ENCODE data around the gene BMS1. TPM values are rescaled to one million over a fixed set of nuclear protein-coding genes. Genes with fewer than 3 reads are reported as not detected.
"Not testable (repeated sequence)": the region's sequence is repeated elsewhere in the genome, so short reads cannot be mapped to it uniquely, and the experiment has no call there.

BMS1 gene
- total RNA-seq, 1 donor from 2014 or later, result 10.4 TPM

GRCh38 chr10:42785759-42786158, 3.2 kb downstream of the BMS1 start:
- H3K4me1 ChIP-seq (ENCODE audit: control insufficient read depth in 3 of 3, insufficient read depth in 3 of 3, low read length in 3 of 3), result peaks cover 8 to 13% (median 13%) of the 10 kb centered on the region in 3 donors
- H3K9ac ChIP-seq (ENCODE audit: low read depth in 1 of 3, low read length in 3 of 3), result no peak overlapping the region
- no peak overlapping the region for H3K4me3 ChIP-seq (ENCODE audit: low read length in 3 of 3)
- H3K36me3 ChIP-seq (ENCODE audit: control insufficient read depth in 3 of 3, insufficient read depth in 3 of 3, low read length in 3 of 3), result peaks cover 34 to 48% (median 37%) of the 10 kb centered on the region in 3 donors
- H3K9me3 ChIP-seq (ENCODE audit: control insufficient read depth in 3 of 3, low read length in 3 of 3), result no peaks in the 10 kb centered on the region
- no peaks in the 10 kb centered on the region for H3K27me3 ChIP-seq (ENCODE audit: control insufficient read depth in 3 of 3, insufficient read depth in 3 of 3, low read length in 3 of 3)
- H3K27ac ChIP-seq (ENCODE audit: low read depth, low read length), result no peak overlapping the region

GRCh38 chr10:42790835-42791234, 8.2 kb downstream of the BMS1 start:
- Histone ChIP-seq H3K36me3 (ENCODE audit: control insufficient read depth in 3 of 3, insufficient read depth in 3 of 3, low read length in 3 of 3) (peaks cover 45 to 69% (median 67%) of the 10 kb centered on the region in 3 donors), H3K4me3 (ENCODE audit: low read length in 3 of 3) (no peak overlapping the region), H3K27me3 (ENCODE audit: control insufficient read depth in 3 of 3, insufficient read depth in 3 of 3, low read length in 3 of 3) (no peaks in the 10 kb centered on the region), H3K9ac (ENCODE audit: low read depth in 1 of 3, low read length in 3 of 3) (no peak overlapping the region), H3K9me3 (ENCODE audit: control insufficient read depth in 3 of 3, low read length in 3 of 3) (no peaks in the 10 kb centered on the region), H3K27ac (ENCODE audit: low read depth, low read length) (no peak overlapping the region), H3K4me1 (ENCODE audit: control insufficient read depth in 3 of 3, insufficient read depth in 3 of 3, low read length in 3 of 3) (no peaks in the 10 kb centered on the region)

GRCh38 chr10:42795701-42796100, 13.1 kb downstream of the BMS1 start:
- H3K4me1 ChIP-seq (ENCODE audit: control insufficient read depth in 3 of 3, insufficient read depth in 3 of 3, low read length in 3 of 3), result no peaks in the 10 kb centered on the region
- H3K36me3 ChIP-seq (ENCODE audit: control insufficient read depth in 3 of 3, insufficient read depth in 3 of 3, low read length in 3 of 3), result peaks cover 48 to 86% (median 84%) of the 10 kb centered on the region in 3 donors
- no peak overlapping the region for H3K4me3 ChIP-seq (ENCODE audit: low read length in 3 of 3)
- no peaks in the 10 kb centered on the region for H3K27me3 ChIP-seq (ENCODE audit: control insufficient read depth in 3 of 3, insufficient read depth in 3 of 3, low read length in 3 of 3)
- H3K27ac ChIP-seq (ENCODE audit: low read depth, low read length), result no peak overlapping the region
- H3K9ac ChIP-seq (ENCODE audit: low read depth in 1 of 3, low read length in 3 of 3), result no peak overlapping the region
- H3K9me3 ChIP-seq (ENCODE audit: control insufficient read depth in 3 of 3, low read length in 3 of 3), result no peaks in the 10 kb centered on the region

GRCh38 chr10:42801135-42801534, 18.5 kb downstream of the BMS1 start:
- no peak overlapping the region for H3K4me3 ChIP-seq (ENCODE audit: low read length in 3 of 3)
- H3K9ac ChIP-seq (ENCODE audit: low read depth in 1 of 3, low read length in 3 of 3), result no peak overlapping the region
- H3K27ac ChIP-seq (ENCODE audit: low read depth, low read length), result no peak overlapping the region
- H3K4me1 ChIP-seq (ENCODE audit: control insufficient read depth in 3 of 3, insufficient read depth in 3 of 3, low read length in 3 of 3), result no peaks in the 10 kb centered on the region
- no peaks in the 10 kb centered on the region for H3K9me3 ChIP-seq (ENCODE audit: control insufficient read depth in 3 of 3, low read length in 3 of 3)
- H3K36me3 ChIP-seq (ENCODE audit: control insufficient read depth in 3 of 3, insufficient read depth in 3 of 3, low read length in 3 of 3), result peaks cover 39 to 72% (median 68%) of the 10 kb centered on the region in 3 donors
- H3K27me3 ChIP-seq (ENCODE audit: control insufficient read depth in 3 of 3, insufficient read depth in 3 of 3, low read length in 3 of 3), result no peaks in the 10 kb centered on the region

GRCh38 chr10:42802876-42803275, 20.3 kb downstream of the BMS1 start:
- H3K4me3 ChIP-seq (ENCODE audit: low read length in 3 of 3), result no peak overlapping the region
- no peaks in the 10 kb centered on the region for H3K27me3 ChIP-seq (ENCODE audit: control insufficient read depth in 3 of 3, insufficient read depth in 3 of 3, low read length in 3 of 3)
- H3K9me3 ChIP-seq (ENCODE audit: control insufficient read depth in 3 of 3, low read length in 3 of 3), result no peaks in the 10 kb centered on the region
- peaks cover 29 to 68% (median 58%) of the 10 kb centered on the region in 3 donors for H3K36me3 ChIP-seq (ENCODE audit: control insufficient read depth in 3 of 3, insufficient read depth in 3 of 3, low read length in 3 of 3)
- H3K9ac ChIP-seq (ENCODE audit: low read depth in 1 of 3, low read length in 3 of 3), result no peak overlapping the region
- H3K27ac ChIP-seq (ENCODE audit: low read depth, low read length), result no peak overlapping the region
- H3K4me1 ChIP-seq (ENCODE audit: control insufficient read depth in 3 of 3, insufficient read depth in 3 of 3, low read length in 3 of 3), result no peaks in the 10 kb centered on the region

GRCh38 chr10:42809676-42810075, 27.1 kb downstream of the BMS1 start:
- H3K27ac ChIP-seq (ENCODE audit: low read depth, low read length), result no peak overlapping the region
- no peak overlapping the region for H3K9ac ChIP-seq (ENCODE audit: low read depth in 1 of 3, low read length in 3 of 3)
- no peaks in the 10 kb centered on the region for H3K27me3 ChIP-seq (ENCODE audit: control insufficient read depth in 3 of 3, insufficient read depth in 3 of 3, low read length in 3 of 3)
- H3K36me3 ChIP-seq (ENCODE audit: control insufficient read depth in 3 of 3, insufficient read depth in 3 of 3, low read length in 3 of 3), result peaks cover 10 to 21% (median 20%) of the 10 kb centered on the region in 3 donors
- H3K4me3 ChIP-seq (ENCODE audit: low read length in 3 of 3), result no peak overlapping the region
- H3K9me3 ChIP-seq (ENCODE audit: control insufficient read depth in 3 of 3, low read length in 3 of 3), result no peaks in the 10 kb centered on the region
- no peaks in the 10 kb centered on the region for H3K4me1 ChIP-seq (ENCODE audit: control insufficient read depth in 3 of 3, insufficient read depth in 3 of 3, low read length in 3 of 3)

GRCh38 chr10:42812028-42812427, 29.4 kb downstream of the BMS1 start:
- Histone ChIP-seq H3K9me3 (ENCODE audit: control insufficient read depth in 3 of 3, low read length in 3 of 3) (no peaks in the 10 kb centered on the region), H3K4me3 (ENCODE audit: low read length in 3 of 3) (no peak overlapping the region), H3K27me3 (ENCODE audit: control insufficient read depth in 3 of 3, insufficient read depth in 3 of 3, low read length in 3 of 3) (no peaks in the 10 kb centered on the region), H3K9ac (ENCODE audit: low read depth in 1 of 3, low read length in 3 of 3) (no peak overlapping the region), H3K36me3 (ENCODE audit: control insufficient read depth in 3 of 3, insufficient read depth in 3 of 3, low read length in 3 of 3) (peaks cover 6 to 19% (median 16%) of the 10 kb centered on the region in 3 donors), H3K27ac (ENCODE audit: low read depth, low read length) (no peak overlapping the region), H3K4me1 (ENCODE audit: control insufficient read depth in 3 of 3, insufficient read depth in 3 of 3, low read length in 3 of 3) (no peaks in the 10 kb centered on the region)

GRCh38 chr10:42813989-42814687, 31.5 kb downstream of the BMS1 start:
- H3K9ac ChIP-seq (ENCODE audit: low read depth in 1 of 3, low read length in 3 of 3); H3K27me3 ChIP-seq (ENCODE audit: control insufficient read depth in 3 of 3, insufficient read depth in 3 of 3, low read length in 3 of 3); H3K9me3 ChIP-seq (ENCODE audit: control insufficient read depth in 3 of 3, low read length in 3 of 3); H3K4me1 ChIP-seq (ENCODE audit: control insufficient read depth in 3 of 3, insufficient read depth in 3 of 3, low read length in 3 of 3); H3K27ac ChIP-seq (ENCODE audit: low read depth, low read length); H3K4me3 ChIP-seq (ENCODE audit: low read length in 3 of 3): not testable (repeated sequence)
- H3K36me3 ChIP-seq (ENCODE audit: control insufficient read depth in 3 of 3, insufficient read depth in 3 of 3, low read length in 3 of 3), result peaks cover 18 to 27% (median 24%) of the 10 kb centered on the region in 3 donors

- not testable (repeated sequence) for H3K27me3 ChIP-seq (ENCODE audit: control insufficient read depth in 3 of 3, insufficient read depth in 3 of 3, low read length in 3 of 3); H3K9me3 ChIP-seq (ENCODE audit: control insufficient read depth in 3 of 3, low read length in 3 of 3); H3K4me3 ChIP-seq (ENCODE audit: low read length in 3 of 3); H3K9ac ChIP-seq (ENCODE audit: low read depth in 1 of 3, low read length in 3 of 3); H3K27ac ChIP-seq (ENCODE audit: low read depth, low read length); H3K4me1 ChIP-seq (ENCODE audit: control insufficient read depth in 3 of 3, insufficient read depth in 3 of 3, low read length in 3 of 3)
- H3K36me3 ChIP-seq (ENCODE audit: control insufficient read depth in 3 of 3, insufficient read depth in 3 of 3, low read length in 3 of 3), result peaks cover 18 to 22% (median 19%) of the 10 kb centered on the region in 3 donors
These were observed 33.7 kb downstream of the BMS1 start for GRCh38 chr10:42816334-42816733.

GRCh38 chr10:42816912-42817311, 34.3 kb downstream of the BMS1 start:
- Histone ChIP-seq H3K9ac (ENCODE audit: low read depth in 1 of 3, low read length in 3 of 3) (no peak overlapping the region), H3K36me3 (ENCODE audit: control insufficient read depth in 3 of 3, insufficient read depth in 3 of 3, low read length in 3 of 3) (peaks cover 18 to 22% (median 19%) of the 10 kb centered on the region in 3 donors), H3K27me3 (ENCODE audit: control insufficient read depth in 3 of 3, insufficient read depth in 3 of 3, low read length in 3 of 3) (no peaks in the 10 kb centered on the region), H3K27ac (ENCODE audit: low read depth, low read length) (no peak overlapping the region), H3K9me3 (ENCODE audit: control insufficient read depth in 3 of 3, low read length in 3 of 3) (no peaks in the 10 kb centered on the region), H3K4me3 (ENCODE audit: low read length in 3 of 3) (no peak overlapping the region), H3K4me1 (ENCODE audit: control insufficient read depth in 3 of 3, insufficient read depth in 3 of 3, low read length in 3 of 3) (no peaks in the 10 kb centered on the region)
